GM18867 (cell line): ENCODE measurements around the gene MEA1.

Experiments
- ATAC-seq: cut with Tn5 transposase; IDR thresholded peaks from one replicate; pipeline ENCODE4 v1.9.1; 2021; ENCODE audit warnings: mild to moderate bottlenecking, moderate library complexity; ENCODE audit not compliant: unreplicated experiment

The MEA1 gene

DNA sequence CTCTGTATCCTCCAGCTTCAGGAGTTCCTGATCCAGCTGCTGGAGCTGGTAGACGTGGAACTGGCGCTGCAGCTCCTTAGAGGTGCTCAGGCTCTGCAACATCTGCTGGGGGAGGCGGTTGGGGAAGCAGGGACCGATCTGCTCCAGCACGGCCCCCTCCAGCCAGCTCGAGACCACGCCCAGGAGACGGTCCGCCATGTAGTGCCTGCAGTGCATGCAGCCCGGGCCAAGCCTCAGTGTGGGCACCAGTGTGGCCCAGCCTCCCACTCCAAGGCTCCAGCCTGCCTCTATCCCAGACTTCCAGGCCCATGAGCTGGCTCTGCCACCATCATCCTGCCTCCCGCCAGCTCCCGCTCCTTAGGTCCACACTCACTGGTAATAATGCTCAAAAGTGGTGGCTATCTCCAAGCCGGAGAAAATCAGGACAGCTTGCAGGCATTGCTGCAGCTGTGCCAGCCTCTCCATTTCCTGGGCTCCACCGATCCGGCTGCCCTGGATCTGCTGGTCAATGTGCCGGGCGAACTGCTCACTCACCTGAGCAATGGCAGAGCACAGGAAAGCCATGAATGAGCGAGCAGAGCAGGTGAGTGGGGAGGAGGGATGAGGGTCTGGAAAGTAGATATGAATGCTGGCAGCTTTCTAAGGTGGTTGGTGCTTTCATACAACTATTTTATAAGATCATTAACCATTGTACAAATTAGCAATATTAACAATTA is 27.0 kb upstream of the MEA1 start:
- ATAC-seq: no peak

DNA sequence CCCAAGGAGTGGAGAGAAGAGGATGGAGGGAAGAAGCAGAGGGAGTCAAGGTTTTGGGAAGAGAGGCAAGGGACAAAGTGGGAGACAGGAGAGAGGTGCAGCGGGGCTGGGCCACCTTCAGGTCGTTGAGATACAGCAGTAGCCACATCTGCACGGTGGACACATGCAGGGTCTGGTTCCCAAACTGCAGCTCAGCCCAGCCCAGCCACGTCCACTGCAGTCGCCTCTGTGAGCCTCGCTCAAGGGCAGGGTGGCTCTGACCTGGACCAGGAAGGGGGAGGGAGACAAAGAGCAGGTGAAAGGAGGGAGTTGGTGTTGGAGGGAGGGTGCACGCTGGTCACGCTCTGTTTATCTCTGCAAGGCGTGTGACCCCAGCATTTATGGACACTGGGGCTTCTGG is 25.0 kb upstream of the MEA1 start:
- no peak for ATAC-seq

DNA sequence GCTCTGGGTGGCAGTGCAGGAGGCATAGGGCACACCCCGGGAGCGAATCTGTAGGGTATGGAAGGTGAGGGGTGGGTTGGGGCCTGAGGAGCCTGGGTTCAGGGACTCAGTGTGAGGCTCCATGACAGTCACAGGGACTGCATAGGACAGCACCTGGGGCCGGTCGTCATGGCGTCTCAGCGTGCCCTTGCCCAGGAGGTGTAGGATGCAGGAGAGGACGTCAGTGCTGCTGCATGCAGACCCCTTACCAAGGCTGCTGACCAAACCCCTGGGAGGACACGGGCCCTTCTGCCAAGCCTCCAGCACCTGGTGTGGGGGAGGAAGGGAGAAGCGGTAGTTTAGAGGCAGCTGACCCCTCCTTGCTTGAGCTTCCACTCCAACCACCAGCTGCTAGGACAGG is 24.0 kb upstream of the MEA1 start:
- no peak for ATAC-seq

DNA sequence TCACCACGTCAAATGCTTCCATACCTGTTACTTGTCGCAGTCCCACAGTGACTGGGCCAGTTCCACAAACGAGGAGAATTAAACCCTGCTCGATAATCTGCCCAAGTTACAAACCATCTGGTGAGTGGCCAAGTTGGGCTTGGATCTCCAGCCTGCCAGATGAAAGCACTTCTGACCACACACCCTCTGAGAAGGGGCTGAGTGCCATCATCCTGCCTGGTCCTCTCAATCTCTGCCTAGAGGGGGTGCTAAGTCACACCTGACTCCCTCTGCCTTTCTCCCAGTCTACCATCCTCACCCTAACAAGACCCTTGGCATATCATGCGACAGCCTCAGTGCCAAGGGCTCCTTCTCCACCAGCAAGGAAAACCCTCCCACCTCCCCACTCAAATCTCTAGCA is 23.5 kb upstream of the MEA1 start:
- ATAC-seq: no peak

- no peak for ATAC-seq
These were observed 23.0 kb upstream of the MEA1 start for GRCh38 chr6:43036712-43037111.

DNA sequence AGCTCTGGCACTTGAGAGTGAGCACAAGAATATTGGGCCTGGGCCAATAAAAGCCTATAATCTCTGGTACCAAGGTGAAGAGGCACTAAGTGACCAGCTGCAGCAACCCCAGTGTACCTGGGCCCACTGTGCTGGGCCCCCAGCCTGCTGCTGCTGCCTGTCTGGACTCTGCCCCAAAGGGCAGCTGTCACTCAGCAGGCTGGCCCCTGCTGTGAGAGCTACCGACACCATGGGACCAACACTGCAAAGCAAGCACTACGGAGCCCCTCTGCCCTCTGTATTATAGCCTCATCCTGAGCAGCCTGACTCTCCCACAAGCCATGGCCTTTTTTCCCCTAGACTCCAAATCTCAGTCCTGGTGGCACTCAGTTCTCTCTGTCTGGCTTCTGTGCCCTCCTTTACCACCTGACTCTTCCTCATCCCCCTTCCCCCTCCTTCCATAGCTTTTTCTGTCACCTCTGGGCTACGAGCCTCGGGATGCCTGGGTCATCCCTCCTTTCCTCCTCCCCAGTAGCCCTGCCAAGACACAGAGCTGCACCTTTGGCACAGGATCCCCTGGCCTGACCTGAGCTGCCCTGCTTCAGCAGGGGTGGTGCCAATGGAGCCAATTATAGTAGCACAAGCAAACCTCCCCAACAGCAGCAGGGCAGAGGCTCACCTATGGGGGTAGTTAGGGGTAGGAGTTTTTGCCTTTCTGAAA is 21.9 kb upstream of the MEA1 start:
- ATAC-seq: no peak

DNA sequence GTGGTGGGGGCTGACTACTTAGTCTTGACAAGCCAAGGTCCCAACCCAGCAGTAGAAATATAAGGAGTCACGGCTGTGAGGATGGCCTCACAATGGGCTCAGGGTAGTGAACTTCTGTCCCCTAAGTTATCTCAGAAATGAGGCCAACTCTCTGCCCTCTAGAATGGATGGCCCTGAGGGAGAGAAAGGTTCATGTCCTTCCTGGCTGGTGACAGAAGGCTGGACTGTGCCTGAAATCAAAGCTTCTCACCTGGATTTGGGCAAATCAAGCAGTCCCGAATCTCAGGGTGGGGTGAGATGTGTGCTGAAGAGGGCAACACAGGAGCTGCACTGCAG is 20.4 kb upstream of the MEA1 start:
- no peak for ATAC-seq

DNA sequence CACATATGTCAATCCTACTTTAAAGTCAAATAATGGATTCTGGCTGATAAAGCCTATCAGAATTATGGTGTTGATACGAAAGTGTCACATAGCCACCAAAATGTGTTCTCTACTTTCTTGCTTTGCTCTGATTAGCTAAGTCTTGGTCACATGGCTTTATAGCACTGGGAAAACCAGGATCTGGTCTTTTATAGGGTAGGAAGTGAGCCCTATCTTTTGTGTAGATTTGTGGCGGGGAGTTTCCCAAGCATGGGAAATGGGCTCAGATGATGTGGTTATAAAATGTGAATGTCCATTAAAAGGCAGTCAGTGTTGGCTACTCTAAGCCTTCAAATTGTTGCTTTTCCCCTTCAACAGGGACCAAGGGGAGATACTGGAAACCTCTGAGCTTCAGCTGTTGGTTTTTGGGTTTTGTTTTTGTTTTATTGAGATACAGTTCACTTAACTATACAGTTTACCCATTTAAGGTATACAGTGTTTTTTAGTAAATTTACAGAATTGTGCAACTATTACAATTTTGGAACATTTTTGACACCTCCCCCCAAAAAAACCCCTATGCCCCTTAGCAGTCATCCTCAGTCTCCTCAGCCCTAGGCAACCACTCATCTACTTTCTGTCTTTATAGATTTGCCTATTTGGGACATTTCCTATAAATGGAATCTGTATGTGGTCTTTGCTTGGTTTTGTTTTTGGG is 19.9 kb upstream of the MEA1 start:
- ATAC-seq: no peak

- no peak for ATAC-seq
These were observed 18.6 kb upstream of the MEA1 start for GRCh38 chr6:43032326-43032725.

GRCh38 chr6:43029120-43029519 is 15.4 kb upstream of the MEA1 start:
- ATAC-seq: no peak

- ATAC-seq: no peak
These were observed 12.6 kb upstream of the MEA1 start for GRCh38 chr6:43026365-43026764.

- no peak for ATAC-seq
These were observed 10.7 kb upstream of the MEA1 start for GRCh38 chr6:43024436-43024835.

DNA sequence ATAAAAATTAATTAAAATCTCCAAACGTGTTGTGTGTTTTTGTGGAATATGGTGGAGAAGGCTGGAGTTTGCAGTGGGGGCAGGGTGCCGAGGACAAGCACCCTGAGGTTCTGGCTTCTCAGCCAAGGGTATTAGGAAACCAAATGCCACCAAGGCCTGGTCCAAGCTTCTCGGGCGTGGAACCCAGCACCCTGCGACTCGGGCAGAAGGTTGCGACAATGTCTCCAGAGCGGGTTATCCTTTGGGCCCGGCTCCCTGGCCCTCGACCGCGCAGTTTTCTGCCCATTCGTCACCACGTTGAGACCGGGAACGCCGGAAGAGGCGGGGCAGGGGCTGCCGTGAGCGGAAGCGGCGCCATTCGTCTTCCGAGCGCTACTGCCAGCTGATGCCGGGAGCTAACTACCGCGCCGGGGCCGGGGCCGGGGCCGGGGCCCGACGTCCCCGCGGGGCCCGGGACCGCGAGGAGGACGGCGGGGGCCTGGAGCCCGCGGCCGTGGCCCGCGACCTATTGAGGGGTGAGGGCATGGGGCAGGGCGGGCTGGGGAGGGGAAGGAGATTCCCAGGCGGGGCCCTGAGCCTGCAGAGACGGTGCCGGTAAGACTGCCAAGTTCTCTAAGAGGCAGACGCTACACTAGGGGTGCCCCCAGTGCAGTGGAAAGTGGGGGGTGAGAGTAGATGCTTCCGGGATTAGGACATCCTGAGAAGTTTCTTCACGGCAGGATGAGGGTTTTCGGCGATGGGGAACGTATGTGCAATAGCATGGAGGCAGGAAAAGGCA is 7.7 kb upstream of the MEA1 start, which contains the start of gene RRP36:
RRP36 (plus strand) TSS at position 354 of the 778 bp plus-strand sequence; CDS start at position 386, 32 bp downstream.
- ATAC-seq: peak; percentile 66

DNA sequence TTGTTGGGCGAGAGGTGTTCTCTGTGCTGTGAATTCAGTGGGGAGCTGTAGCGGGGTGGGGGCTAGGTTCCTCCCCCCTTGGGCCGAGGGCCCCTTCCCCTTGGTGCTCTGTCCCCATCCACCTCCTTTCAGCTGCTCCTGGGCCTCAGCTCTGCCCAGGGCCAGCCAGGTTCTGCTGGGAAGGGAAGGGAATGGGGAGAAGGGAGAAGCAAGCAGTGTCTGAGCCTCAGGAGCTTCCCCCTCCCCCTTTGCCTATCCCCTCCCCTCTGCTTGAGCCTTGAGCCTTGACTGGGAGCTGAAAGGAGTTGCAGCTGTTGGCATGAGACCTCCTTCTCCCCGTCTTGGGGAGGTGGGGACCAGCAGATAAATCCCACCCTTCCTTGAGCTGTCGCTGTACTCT is 7.1 kb upstream of the MEA1 start:
- ATAC-seq: no peak

DNA sequence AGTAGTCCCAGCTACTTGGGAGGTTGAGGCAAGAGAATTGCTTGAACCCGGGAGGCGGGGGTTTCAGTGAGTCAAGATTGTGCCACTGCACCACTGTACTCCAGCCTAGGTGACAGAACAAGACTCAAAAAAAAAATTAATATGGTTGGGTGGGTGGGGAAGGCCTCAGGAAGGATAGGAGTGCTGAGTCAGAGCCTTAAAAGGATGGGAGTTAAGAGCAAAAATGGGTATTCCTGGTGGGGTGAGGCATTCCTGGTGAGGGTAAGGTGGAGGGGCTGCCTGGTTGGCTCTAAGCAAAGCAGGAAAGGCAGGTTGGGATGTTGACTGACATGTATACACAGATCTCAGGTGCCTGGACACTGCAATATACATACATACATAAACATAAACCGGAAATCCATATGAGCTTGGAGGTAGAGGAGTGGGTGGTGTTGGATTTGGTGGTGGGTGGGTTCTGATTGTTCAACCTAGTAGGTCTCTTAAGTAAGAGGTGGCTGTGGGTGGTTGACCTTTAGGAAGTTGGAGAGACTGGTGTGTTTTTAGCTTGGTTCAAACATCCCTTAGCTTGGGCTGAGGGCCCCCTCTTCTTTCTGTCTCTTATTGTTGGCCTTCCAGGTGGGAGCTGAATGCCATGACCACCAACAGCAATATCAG is 6.4 kb upstream of the MEA1 start:
- no peak for ATAC-seq

GRCh38 chr6:43019152-43019551 is 5.4 kb upstream of the MEA1 start:
- no peak for ATAC-seq

DNA sequence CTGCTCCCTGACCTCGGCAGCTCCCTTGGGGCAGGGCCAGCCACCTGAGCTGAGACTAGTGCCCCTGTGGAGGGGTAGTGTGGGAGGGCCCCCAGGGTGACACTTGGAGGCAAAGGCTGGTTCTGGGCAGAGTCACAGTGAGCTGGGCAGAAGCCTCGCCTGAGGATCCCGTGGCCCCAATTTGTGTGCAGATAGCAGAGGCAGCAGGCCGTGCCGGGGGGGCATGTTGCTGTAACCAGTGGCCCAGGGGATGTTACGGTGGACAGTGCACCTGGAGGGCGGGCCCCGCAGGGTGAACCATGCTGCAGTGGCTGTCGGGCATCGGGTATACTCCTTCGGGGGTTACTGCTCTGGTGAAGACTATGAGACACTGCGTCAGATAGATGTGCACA is 3.2 kb upstream of the MEA1 start:
- ATAC-seq: no peak

DNA sequence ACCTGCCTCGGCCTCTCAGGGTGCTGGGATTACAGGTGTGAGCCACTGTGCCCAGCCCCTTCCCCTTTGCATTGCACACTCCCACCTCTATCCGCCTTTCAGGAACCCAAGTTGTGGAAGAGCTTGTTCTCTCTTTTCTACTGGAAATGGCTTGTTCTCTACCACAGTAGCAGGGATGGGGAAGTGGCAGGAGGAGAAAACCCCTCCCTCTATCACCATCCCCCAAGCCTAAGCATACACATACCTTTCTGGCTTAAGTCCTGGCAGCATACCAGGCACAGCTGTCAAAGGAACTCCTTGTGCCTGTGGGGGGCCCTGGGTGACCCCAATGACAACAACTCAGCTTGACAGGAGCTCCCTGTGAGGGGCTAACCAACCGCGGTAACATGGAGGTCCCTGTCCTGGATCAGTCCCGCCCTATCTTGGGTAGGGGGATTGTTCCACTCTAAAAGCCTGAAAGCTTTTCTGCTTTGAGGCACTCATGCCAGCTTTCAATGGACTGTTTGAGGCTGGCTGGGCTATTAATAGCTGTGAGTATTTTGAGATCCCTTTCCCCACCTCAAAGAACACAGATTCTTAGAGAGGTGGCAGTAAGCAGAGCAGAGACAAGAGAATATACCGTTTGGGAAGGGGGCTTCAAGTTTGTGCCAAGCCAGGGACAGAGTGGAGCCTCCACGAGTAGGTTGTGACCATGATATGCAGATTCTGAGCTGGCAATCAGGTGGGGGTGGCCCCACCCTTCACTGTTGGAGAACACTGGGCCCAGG is 2.6 kb upstream of the MEA1 start:
- ATAC-seq: no peak

- no peak for ATAC-seq
These were observed 726 bp upstream of the MEA1 start for GRCh38 chr6:43014434-43014909.
